GM13977 (cell line): Measurements from ENCODE around the gene GKN2.

Experiments used
- DNase-seq: peaks from one replicate; pipeline ENCODE4 v3.0.0; 2012; ENCODE audit warnings: low spot score
- in situ Hi-C: fragments of 300-500 bp; cut with MboI; formaldehyde crosslinking; loops from one replicate; pipeline ENCODE4 v1.12.0; 2022; ENCODE audit warnings: low sequenced_read_pairs, low pct_unique_long_range_greater_than_20kb, mixed read lengths, inconsistent platforms; ENCODE audit not compliant: unreplicated experiment
- TF ChIP-seq, protein P1 (sequence below): IDR thresholded peaks from 2 replicates; pipeline ENCODE4 v1.5.1; 2012; ENCODE audit warnings: mild to moderate bottlenecking, control low read depth; ENCODE audit not compliant: insufficient read depth; ENCODE audit errors: extremely low read depth, missing control alignments

Gene GKN2

DNA sequence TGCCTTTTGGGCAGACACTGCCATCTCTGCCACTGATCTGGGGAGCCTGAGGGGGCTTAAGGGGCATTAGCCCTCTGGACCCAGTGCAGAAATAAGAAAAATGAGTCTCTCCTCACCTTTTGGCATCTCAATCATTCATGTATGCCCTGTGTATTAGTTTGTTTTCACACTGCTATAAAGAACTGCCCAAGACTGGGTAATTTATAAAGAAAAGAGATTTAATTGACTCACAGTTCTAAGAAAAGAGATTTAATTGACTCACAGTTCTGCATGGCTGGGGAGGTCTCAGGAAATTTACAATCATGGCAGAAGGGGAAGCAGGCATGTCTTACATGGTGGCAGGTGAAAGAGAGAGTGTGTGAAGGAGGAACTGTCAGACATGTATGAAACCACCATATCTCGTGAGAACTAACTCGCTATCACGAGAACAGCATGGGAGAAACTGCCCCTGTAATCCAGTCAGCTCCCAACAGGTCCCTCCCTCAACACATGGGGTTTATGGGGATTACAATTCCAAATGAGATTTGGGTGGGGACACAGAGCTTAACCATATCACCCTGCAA is 21.5 kb downstream of the GKN2 start:
- TF ChIP-seq, protein P1, sequence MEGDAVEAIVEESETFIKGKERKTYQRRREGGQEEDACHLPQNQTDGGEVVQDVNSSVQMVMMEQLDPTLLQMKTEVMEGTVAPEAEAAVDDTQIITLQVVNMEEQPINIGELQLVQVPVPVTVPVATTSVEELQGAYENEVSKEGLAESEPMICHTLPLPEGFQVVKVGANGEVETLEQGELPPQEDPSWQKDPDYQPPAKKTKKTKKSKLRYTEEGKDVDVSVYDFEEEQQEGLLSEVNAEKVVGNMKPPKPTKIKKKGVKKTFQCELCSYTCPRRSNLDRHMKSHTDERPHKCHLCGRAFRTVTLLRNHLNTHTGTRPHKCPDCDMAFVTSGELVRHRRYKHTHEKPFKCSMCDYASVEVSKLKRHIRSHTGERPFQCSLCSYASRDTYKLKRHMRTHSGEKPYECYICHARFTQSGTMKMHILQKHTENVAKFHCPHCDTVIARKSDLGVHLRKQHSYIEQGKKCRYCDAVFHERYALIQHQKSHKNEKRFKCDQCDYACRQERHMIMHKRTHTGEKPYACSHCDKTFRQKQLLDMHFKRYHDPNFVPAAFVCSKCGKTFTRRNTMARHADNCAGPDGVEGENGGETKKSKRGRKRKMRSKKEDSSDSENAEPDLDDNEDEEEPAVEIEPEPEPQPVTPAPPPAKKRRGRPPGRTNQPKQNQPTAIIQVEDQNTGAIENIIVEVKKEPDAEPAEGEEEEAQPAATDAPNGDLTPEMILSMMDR, result no peak
- no peak for DNase-seq
- in situ Hi-C loops, result no loop called here

DNA sequence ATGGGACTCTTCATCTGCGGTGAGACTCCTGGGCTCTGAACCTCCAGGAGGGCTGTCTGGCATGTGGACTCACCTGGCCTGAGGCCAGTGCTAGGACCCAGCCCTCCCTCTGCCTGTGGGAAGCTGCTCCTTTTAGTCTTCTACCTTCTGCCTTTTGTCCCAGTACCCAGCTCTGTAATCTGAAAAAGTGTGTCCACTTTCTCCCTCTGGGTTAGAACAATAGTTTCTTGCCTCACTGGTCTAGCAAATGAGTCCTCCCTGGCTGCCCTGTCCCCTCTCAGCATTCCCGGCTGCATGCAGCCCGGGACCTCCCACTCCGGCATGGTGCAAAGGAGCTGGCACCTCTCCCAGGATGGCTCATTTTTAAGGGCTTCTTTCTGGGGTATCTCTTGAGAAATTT is 25.9 kb downstream of the GKN2 start:
- no peak for DNase-seq

DNA sequence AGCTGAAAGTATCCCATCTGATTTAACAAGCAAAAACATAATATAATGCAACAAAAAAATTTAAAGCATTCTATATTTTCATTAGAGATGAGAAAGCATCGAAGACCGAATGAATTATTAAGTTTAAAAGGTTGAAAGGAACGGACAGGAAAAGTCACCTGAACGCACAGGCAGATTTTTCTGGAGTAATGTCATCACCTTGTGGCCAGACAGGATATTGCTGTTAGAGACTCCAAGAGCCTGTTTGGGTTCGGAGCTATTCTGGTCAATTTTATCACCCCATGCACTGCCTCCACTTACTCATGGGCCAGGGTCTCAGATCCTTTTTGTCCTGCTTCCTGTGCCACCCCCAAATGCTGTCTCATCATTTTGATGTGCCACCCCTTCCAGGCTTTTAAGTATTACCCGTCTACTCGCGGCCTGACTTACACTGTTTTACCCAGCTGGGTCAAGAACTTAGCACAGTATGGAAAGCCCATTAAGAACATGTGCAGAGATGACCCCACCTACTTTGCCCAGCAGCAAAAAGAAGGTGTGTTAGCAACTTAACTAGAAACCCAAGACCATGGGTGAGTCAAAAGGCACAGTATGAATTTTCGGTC is 27.3 kb downstream of the GKN2 start:
- DNase-seq, result peak; percentile 60
- TF ChIP-seq, protein P1, result peak; percentile 80
- in situ Hi-C loops, result no loop called here

More for the DNA sequence above, 25.9 kb downstream of the GKN2 start:
- TF ChIP-seq, protein P1, result no peak
- in situ Hi-C loops, result no loop called here

DNA sequence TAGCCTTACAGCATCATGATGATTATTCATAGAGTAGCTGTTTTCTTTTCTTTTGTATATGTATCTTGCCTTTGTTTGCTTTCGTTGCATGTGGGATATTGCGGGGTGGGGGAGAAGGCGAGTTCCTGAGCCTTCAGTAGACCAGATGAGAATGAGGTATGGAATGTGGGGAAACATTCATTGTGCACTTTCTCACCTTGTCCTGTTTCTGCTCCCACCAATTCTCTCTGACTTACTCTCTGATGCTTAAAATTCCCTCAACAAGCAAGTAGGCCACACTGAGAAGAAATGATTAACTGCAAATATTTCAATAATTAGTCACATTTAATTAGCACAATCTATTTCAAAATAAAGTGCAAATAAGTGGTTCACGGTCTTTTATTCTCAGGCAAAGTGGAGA is 31.0 kb downstream of the GKN2 start:
- DNase-seq, result no peak
- in situ Hi-C loops, result no loop called here
- TF ChIP-seq, protein P1, result no peak

DNA sequence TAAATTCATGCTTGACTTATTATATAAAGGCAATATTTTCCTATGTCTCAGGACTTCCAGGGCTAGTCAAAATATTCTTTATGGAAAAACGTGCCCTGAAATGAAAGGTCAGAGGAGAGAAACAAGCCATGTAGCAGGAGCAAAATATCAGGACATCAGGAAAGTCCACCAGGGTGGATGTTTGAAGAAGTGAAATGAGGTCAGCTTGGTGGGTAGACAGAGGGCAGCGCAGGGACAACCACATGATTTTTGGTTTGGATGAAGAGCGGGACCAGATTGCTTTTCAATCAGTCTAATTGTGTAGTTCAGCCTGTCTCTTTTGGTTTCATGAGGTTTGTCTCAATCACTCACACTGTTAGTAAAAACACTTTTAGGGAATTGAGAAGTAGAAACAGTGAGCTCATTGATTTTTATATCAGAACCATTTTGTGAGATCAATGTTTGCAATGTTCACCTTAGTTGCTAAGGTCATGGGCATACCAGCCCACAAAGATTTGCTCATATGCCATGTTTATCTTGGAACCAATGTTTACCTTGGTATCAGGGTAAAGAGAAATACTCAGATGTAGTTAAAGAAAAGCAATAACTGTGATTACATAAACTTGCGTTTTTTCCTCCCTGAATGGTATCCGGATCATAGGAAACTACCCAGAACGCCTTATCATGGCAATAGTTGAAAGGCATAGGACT is 32.1 kb downstream of the GKN2 start:
- in situ Hi-C loops, result no loop called here
- TF ChIP-seq, protein P1, result no peak
- no peak for DNase-seq

DNA sequence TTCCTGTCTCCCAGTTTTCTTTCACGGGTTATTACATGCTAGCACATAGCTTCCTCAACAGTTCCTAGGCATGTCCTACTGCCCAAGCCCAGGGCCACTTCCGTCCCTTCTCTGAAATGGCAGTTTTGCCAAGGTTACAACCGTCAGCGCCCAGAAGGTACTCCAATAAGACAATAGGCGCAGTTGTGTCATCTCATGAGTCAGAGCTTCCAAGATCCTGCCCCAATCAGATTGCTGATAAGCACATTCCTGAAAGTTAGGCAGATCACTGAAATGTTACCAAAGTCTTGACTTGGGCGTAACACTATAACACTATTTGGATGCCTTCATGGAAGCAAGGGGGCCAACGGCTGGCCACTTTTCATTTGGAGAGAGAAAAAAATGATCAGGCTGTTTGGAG is 34.2 kb downstream of the GKN2 start:
- no peak for DNase-seq
- TF ChIP-seq, protein P1, result no peak
- in situ Hi-C loops, result loop anchor here (10.0 kb wide), 1 partner anchor 444 kb away; no protein-coding TSS in a partner anchor
